ENCODE results near the gene ASB3. TPM values are rescaled to one million over a fixed set of nuclear protein-coding genes. Genes with fewer than 3 reads are reported as not detected.

Gene ASB3
- polyA plus RNA-seq, 3 donors, result 6.7 to 14.9 (median 8.1) TPM

- Histone ChIP-seq H3K4me3 (replicated peaks in 1 of 3; ENCODE audit: low read depth in 2 of 3, low read length in 3 of 3) (no peak overlapping the region), H4K20me1 (ENCODE audit: insufficient read depth, low read length) (no peaks in the 10 kb centered on the region), H3K4me2 (replicated peaks; ENCODE audit: extremely low read depth, low read length, poor library complexity, severe bottlenecking) (no peak overlapping the region), H3K27ac (ENCODE audit: low read depth in 1 of 2, low read length in 2 of 2) (no peak overlapping the region), H3K9me3 (replicated peaks in 1 of 2; ENCODE audit: control insufficient read depth in 1 of 2, insufficient read depth in 1 of 2, low read length in 2 of 2) (peaks cover 0 to 4% of the 10 kb centered on the region in 2 donors), H3K27me3 (ENCODE audit: control insufficient read depth in 2 of 2, insufficient read depth in 2 of 2, low read length in 2 of 2) (no peaks in the 10 kb centered on the region), H3K9ac (ENCODE audit: insufficient read depth, low read length, poor library complexity, severe bottlenecking) (no peak overlapping the region), H2AFZ (ENCODE audit: insufficient read depth, low read depth, low read length, poor library complexity, severe bottlenecking) (no peak overlapping the region), H3K4me1 (ENCODE audit: control insufficient read depth in 1 of 2, insufficient read depth in 2 of 2, low read length in 2 of 2) (no peaks in the 10 kb centered on the region), H3K36me3 (replicated peaks in 1 of 2; ENCODE audit: control insufficient read depth in 1 of 2, insufficient read depth in 2 of 2, low read length in 2 of 2) (no peaks in the 10 kb centered on the region), H3K79me2 (ENCODE audit: insufficient read depth, low read length) (no peaks in the 10 kb centered on the region)
- Mint-ChIP-seq H3K27me3 (ENCODE audit: low read depth in 3 of 3) (peaks cover 2 to 6% (median 2%) of the 10 kb centered on the region in 3 donors), H3K4me1 (no peaks in the 10 kb centered on the region), H3K27ac (no peak overlapping the region), H3K36me3 (no peaks in the 10 kb centered on the region), H3K4me3 (no peak overlapping the region), H3K9me3 (peaks cover 0 to 4% (median 2%) of the 10 kb centered on the region in 7 donors)
- intact Hi-C loops (cut with micrococcal nuclease), result no loop called here
- no peak for DNase-seq
- TF ChIP-seq CTCF (IDR thresholded peaks at IDR 0.05), result no peak
- WGBS (ENCODE audit: insufficient coverage), result 93% methylated on average over 3 of the region's 6 CpGs
These were observed 150.2 kb downstream of the ASB3 start for GRCh38 chr2:53636596-53636995.

DNA sequence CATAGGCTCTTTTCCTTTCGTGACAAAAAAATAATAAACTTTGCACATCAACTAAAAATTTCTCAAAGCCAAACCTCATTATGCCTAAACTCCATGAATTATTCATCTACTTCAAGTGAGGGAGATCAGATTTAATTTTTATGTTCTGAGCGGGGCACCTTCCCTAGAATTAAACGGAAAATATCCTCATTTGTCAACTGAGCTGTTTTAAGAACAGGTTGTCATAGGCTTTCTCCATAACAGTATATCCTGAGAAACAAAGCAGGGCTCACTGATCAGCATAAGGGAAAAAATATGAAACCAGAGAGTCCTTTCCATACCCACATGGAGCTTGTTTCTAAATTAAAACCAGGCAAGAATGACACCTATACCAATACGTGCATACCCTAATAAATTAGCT, 150.6 kb downstream of the ASB3 start:
- Histone ChIP-seq H3K9ac (ENCODE audit: insufficient read depth, low read length, poor library complexity, severe bottlenecking) (no peak overlapping the region), H3K79me2 (ENCODE audit: insufficient read depth, low read length) (no peaks in the 10 kb centered on the region), H3K27me3 (ENCODE audit: control insufficient read depth in 2 of 2, insufficient read depth in 2 of 2, low read length in 2 of 2) (no peaks in the 10 kb centered on the region), H3K4me1 (ENCODE audit: control insufficient read depth in 1 of 2, insufficient read depth in 2 of 2, low read length in 2 of 2) (no peaks in the 10 kb centered on the region), H3K36me3 (replicated peaks in 1 of 2; ENCODE audit: control insufficient read depth in 1 of 2, insufficient read depth in 2 of 2, low read length in 2 of 2) (no peaks in the 10 kb centered on the region), H3K4me3 (replicated peaks in 1 of 3; ENCODE audit: low read depth in 2 of 3, low read length in 3 of 3) (no peak overlapping the region), H2AFZ (ENCODE audit: insufficient read depth, low read depth, low read length, poor library complexity, severe bottlenecking) (no peak overlapping the region), H3K9me3 (replicated peaks in 1 of 2; ENCODE audit: control insufficient read depth in 1 of 2, insufficient read depth in 1 of 2, low read length in 2 of 2) (peaks cover 0 to 4% of the 10 kb centered on the region in 2 donors), H4K20me1 (ENCODE audit: insufficient read depth, low read length) (no peaks in the 10 kb centered on the region), H3K4me2 (replicated peaks; ENCODE audit: extremely low read depth, low read length, poor library complexity, severe bottlenecking) (no peak overlapping the region), H3K27ac (ENCODE audit: low read depth in 1 of 2, low read length in 2 of 2) (no peak overlapping the region)
- no peak for TF ChIP-seq CTCF (IDR thresholded peaks at IDR 0.05)
- intact Hi-C loops (cut with micrococcal nuclease), result no loop called here
- H3K4me3 Mint-ChIP-seq, result no peak overlapping the region
- H3K36me3 Mint-ChIP-seq, result no peaks in the 10 kb centered on the region
- no peak overlapping the region for H3K27ac Mint-ChIP-seq
- WGBS (ENCODE audit: insufficient coverage), result no CpG with 5 or more reads among the region's 4 CpGs
- no peak for DNase-seq
- peaks cover 0 to 4% (median 2%) of the 10 kb centered on the region in 7 donors for H3K9me3 Mint-ChIP-seq
- peaks cover 2 to 6% (median 2%) of the 10 kb centered on the region in 3 donors for H3K27me3 Mint-ChIP-seq (ENCODE audit: low read depth in 3 of 3)
- H3K4me1 Mint-ChIP-seq, result no peaks in the 10 kb centered on the region

Data from CD14-positive monocyte (primary cell).